Activated CD8-positive, alpha-beta memory T cell treated with anti-CD3 and anti-CD28 coated beads for 48 hours (primary cell): Measurements from ENCODE around the gene SLC25A14.
"Not testable (repeated sequence)": the region's sequence is repeated elsewhere in the genome, so short reads cannot be mapped to it uniquely, and the experiment has no call there.

Source experiments
- DNase-seq, 3 experiments: peaks; one replicate each; pipeline ENCODE4 v3.0.0-alpha.2; 2020; ENCODE audit warnings: low read depth in 2 of 3, low spot score in 2 of 3

The SLC25A14 gene, protein sequence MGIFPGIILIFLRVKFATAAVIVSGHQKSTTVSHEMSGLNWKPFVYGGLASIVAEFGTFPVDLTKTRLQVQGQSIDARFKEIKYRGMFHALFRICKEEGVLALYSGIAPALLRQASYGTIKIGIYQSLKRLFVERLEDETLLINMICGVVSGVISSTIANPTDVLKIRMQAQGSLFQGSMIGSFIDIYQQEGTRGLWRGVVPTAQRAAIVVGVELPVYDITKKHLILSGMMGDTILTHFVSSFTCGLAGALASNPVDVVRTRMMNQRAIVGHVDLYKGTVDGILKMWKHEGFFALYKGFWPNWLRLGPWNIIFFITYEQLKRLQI

DNA sequence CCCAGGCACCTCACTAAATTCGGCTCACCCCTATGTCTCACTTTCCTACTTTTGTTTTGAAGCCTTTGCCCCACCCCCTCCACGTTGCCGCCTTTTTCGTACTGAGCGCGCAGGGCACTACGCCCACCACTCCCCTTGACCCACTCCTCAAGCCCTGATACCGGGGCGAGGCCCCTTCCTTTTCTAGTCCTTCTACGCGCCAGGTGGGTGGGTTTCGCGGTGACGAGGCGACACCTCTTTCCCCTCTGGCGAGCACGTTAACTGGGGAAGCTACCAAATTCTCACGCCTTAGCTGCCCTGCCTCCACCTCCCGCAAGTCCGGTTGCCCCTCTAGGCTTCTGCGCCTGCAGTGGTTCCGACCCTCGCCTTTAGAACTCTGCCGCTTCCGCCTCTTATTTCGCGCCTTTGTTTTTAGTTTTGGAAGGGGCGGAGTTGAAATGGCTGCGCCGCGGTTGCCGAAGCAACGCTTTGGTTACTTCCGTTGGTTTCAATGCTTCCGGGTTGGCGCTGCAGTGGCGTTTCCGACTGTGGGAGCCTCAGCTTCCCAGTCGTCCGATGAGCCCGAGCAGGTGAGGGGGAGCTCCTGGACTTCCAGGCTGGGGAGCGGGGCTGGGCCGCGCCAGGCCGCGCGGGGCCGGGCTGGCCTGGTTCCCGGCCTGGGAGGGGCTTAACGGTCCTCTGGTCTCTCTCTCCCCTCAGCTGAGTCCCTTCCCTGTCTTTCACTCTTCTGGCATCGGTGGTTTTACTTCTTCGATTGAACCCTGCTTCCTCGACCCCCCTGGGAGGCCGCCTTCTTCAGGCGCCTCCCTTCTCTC lies at the start of gene SLC25A14:
Gene SLC25A14, plus strand, starts transcription at position 512 of the 815 bp plus-strand sequence. CDS start 360 bp downstream, outside the sequence.
- peak; percentile 15 to 25 (median 18) for DNase-seq

DNA sequence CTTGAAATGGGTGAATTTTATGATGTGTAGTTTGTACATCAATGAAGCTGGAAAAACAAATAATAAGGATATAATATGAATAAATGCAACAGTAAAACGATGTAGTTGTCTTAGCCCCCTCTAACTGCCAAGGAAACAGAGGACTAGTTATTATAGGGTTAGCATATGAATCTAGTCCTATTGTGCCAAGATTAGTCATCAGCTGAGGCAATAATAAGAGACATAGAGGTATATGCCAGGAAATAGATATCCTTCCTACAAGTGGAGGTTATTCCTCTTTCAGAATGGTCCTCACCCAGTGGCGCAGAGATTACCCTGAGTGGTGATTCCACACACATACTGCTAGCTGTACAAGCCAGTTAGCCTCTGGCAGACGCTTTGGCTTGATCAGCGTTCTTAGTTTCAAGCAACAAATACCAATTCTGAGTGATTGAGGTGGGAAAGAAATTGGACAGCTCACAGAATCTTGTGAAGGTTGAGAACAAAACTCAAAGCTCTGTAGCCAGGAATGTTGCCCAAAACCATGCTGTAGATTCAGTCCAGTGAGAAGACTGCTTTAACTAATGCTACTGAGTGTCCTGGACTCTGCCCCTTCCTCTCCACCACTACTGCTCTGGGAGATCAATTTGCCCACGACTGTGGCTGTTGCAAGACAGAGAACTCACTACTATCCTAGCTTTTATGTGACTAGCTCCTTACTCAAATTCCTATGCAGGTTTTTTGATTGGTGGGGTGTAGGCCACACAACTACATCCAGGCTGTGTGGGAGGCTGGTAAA lies 44.0 kb upstream of the SLC25A14 start:
- DNase-seq: no peak

DNA sequence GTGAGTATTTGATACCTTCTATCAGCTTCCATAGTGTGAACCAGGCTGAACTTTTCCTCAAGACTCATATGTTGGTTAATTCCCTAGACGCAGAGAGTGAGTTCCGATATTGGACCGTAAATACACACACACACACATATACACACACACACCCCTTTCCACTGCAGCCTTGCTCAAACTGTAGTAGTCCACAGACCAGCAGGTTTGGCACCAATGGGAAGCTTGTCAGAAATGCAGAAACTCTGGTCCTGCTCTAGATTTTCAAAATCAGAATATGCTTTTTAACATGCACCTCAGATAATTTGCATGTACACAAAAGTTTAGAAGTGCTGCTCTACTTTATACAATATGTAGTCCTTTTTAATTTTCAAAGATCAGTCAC lies 43.4 kb upstream of the SLC25A14 start:
- DNase-seq: no peak

GRCh38 chrX:130296743-130297142 lies 43.0 kb upstream of the SLC25A14 start:
- DNase-seq: no peak

- DNase-seq: no peak
Observed at GRCh38 chrX:130299279-130300009, 40.3 kb upstream of the SLC25A14 start.

DNA sequence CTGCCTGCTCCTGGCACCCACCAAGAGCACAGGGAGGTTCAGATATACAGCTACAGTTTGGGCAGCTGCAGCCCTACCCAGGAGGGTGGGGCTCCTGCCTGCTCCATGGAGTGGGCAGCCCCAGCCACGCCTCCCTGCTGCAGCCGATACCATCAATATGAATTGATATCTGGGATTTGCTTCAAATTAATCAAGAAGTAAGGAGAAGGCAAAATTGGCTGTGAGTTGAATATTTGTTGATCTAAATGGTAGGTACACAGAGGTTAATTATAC lies 39.8 kb upstream of the SLC25A14 start:
- no peak for DNase-seq

DNA sequence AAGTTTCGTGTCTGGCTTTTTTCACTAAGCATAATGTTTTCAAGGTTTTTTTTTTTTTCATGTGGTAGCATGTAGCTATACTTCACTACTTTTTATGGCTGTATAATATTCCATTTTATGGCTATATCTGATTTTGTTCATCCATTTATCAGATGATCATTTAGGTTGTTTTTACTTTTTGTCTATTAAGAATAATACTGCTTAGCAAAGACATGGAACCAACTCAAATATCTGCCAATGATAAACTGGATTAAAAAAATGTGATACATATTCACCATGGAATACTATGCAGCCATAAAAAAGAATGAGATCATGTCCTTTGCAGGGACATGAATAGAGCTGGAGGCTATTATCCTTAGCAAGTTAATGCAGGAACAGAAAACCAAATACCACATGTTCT lies 38.3 kb upstream of the SLC25A14 start:
- no peak for DNase-seq

DNA sequence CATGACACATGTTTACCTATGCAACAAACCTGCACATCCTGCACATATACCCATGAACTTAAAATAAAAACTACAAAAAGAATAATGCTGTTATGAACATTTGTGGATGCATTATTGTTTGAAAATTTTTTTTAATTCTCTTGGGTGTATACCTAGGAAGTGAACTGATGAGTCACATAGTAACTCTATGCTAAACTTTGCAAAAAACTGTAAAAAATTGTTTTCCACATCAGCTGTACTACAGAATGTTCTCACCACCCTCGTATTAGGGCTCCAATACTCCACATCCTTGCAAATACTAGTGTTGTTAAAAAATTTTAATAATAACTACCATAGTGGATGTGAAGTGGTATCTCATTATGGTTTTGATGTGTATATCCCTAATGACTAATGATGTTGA lies 37.7 kb upstream of the SLC25A14 start:
- DNase-seq: no peak

DNA sequence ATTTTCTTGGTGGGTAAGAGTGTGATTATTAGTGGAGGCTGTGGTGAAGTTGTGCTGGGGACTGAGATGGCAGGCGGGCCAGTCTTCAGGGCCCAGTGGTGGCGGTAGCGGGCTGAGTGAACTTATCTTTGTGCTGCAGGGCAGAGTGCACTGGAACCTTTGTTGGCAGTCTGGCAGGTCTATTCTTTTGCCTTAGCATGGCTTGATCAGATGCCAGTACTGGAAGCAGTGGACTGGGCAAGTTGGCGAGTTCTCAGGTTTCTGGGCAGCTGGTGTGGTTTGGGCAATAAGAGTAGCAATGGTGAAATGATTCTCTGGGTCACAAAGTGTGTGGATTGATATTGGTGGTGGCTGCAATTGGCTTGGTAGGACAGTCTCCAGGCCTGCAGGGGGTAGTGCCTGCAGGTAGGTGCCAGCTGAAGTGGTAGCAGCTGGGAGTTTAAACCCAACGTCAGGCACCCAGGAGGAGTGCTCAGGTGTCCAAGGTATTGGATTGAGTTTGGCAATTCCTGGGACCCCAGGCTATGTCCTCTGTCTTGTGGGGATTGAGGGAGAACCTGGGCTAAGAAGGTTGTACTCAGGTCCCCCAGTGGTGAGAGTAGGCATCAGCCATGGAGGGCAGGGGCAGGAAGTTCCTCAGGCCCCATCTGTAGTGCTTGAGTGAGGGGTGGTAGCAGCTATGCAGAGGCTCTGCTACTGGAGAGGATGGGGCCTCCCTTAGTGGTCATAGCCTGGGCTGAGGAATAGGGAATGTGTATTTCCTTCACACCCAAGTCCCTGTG lies 34.9 kb upstream of the SLC25A14 start:
- DNase-seq: no peak

DNA sequence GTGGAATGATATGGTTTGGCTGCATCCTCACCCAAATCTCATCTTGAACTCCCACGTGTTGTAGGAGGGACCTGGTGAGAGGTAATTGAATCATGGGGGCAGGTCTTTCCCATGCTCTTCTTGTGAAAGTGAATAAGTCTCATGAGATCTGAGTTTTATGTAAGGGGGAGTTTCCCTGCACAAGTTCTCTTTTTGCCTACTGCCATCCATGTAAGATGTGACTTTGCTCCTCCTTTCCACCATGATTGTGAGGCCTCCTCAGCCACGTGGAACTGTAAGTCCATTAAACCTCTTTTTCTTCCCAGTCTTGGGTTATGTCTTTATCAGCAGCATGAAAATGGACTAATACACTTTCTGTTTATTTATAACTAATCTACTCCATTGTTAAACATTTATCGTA lies 19.8 kb upstream of the SLC25A14 start:
- not testable (repeated sequence) for DNase-seq

- no peak for DNase-seq
Observed at GRCh38 chrX:130321550-130321949, 18.2 kb upstream of the SLC25A14 start.

DNA sequence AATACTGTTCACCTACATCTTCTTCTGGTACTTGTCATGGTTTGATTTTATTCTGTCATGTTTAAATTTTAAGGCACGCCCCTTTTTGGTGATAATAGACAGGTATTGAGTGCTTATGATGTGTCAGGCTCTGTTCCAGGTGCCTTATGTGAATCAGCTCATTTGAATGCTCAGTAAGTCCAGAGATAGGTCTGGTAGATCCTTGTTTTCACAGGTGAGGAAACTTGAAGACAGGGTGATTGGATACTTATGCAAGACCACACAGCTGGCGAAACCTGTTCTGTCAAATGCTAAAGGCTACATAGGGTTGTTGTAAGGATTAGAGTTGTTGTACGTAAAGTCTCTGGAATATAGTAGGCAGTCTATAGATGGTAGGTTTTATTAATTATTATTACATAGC lies 9.6 kb upstream of the SLC25A14 start:
- no peak for DNase-seq

DNA sequence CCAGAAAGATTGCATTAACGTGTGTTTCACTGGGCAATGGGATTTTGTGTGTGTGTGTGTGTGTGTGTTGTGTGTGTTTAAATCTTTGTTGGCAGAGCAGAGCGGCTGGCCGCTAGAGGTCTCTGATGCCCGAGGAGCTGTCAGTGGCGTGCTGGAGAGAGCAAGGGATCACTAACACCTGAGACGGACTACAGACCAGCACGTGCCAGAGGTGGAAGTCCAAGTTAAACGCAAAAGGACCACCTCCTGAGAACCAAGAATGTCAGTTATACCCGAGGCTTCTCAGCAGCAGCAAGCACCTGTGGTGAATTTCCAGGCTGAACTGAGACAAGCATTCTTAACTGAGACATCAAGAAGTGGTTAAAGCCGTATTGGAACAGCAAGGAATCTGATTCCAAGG lies 9.0 kb upstream of the SLC25A14 start:
- DNase-seq: no peak

GRCh38 chrX:130336531-130336930 lies 3.2 kb upstream of the SLC25A14 start:
- no peak for DNase-seq

GRCh38 chrX:130338869-130339268 lies 850 bp upstream of the SLC25A14 start:
- DNase-seq: not testable (repeated sequence)

GRCh38 chrX:130340271-130340670 lies 552 bp downstream of the SLC25A14 start:
- DNase-seq: no peak

- DNase-seq: no peak
Observed at GRCh38 chrX:130343411-130343810, 3.7 kb downstream of the SLC25A14 start.

DNA sequence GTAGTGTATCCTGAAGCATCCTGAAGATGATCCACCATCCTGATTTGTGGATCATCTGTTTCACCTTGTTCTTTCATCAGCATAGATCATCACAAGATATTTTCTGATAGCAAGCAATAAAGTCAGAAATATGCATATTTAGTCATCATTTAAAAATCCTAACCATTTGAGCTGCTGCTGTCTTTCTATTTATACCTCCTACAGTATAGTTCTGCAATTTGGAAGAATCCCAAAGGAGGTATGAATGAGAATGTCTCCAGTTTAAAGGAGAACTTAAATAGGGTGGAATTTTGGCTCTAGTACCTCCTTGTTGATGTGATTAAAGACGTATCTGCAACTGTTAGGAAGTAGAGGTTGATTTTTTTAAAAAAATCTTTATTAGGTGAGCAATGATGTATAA lies 7.6 kb downstream of the SLC25A14 start:
- DNase-seq: no peak

GRCh38 chrX:130351567-130351966 lies 11.8 kb downstream of the SLC25A14 start:
- no peak for DNase-seq

DNA sequence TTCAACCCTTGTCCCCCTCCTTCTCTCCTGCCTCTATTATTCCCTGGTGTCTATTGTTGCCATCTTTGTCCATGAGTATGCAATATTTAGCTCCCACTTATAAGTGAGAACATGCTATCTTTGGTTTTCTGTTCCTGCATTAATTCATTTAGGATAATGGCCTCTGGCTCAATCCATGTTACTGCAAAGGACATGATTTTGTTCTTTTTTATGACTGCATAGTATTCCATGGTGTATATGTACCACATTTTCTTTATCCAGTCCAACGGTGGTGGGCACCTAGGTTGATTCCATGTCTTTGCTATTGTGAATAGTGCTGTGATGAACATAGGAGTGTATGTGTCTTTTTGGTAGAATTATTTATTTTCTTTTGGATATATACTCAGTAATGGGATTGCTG lies 12.3 kb downstream of the SLC25A14 start:
- DNase-seq: not testable (repeated sequence)

- DNase-seq: no peak
Observed at GRCh38 chrX:130376077-130376476, 36.4 kb downstream of the SLC25A14 start.
